Esophagus muscularis mucosa (tissue), 3 donors: ENCODE data around the gene LEFTY2.

Source experiments
- CTCF ChIP-seq, 3 experiments: fragments of 200-600 bp in 2 of 3; fragments of 450-650 bp in 1 of 3; sonication (generic) in 2 of 3; IDR thresholded peaks; one replicate each; pipeline ENCODE4 v1.5.1; 2017 to 2019; ENCODE audit warnings: antibody characterized with exemption in 3 of 3, mild to moderate bottlenecking in 2 of 3, moderate library complexity in 1 of 3
- POLR2A ChIP-seq: fragments of 450-650 bp; IDR thresholded peaks from one replicate; pipeline ENCODE4 v1.6.1; 2017; ENCODE audit warnings: antibody characterized with exemption, moderate library complexity, mild to moderate bottlenecking, low read depth
- POLR2AphosphoS5 ChIP-seq, 2 donors: sonication (generic); formaldehyde crosslinking; IDR thresholded peaks; one replicate each; pipeline ENCODE4 v1.6.1; 2017; ENCODE audit warnings: antibody characterized with exemption in 2 of 2

- TF ChIP-seq POLR2AphosphoS5 (IDR thresholded peaks at IDR 0.05): no peak
- TF ChIP-seq CTCF (IDR thresholded peaks at IDR 0.05): no peak
- no peak for TF ChIP-seq POLR2A
These were observed 44.5 kb downstream of the LEFTY2 start for GRCh38 chr1:225896494-225896893.
